HCT116 (cell line): ENCODE data around the gene N4BP3. TPM values are rescaled to one million over a fixed set of nuclear protein-coding genes. Genes with fewer than 3 reads are reported as not detected.

ENCODE experiments used
- ATAC-seq: fragments of 200-7000 bp; cut with Tn5 transposase; 2 replicates; pipeline ENCODE4 v1.9.1; 2020; ENCODE audit warnings: mild to moderate bottlenecking, moderate library complexity
- BruUV-seq: library from RNA; stranded (reverse); fragments of 400-500 nt; replicated peaks from 2 replicates; lab custom pipeline; 2021; lab: Mats Ljungman, UMichigan
- CTCF ChIA-PET: fragments of 300-600 bp; sonication (Branson Sonifier 250); formaldehyde crosslinking; loops from one replicate; lab custom pipeline; 2021; ENCODE audit warnings: antibody characterized with exemption; lab: Charles Lee
- POLR2A ChIA-PET: fragments of 300-600, 350-600 bp; sonication (Branson Sonifier 250); formaldehyde crosslinking; loops from one replicate; lab custom pipeline; 2021; ENCODE audit warnings: antibody characterized with exemption; lab: Charles Lee
- RAD21 ChIA-PET, 2 experiments: fragments of 300-600 bp; sonication (Branson Sonifier 250); formaldehyde crosslinking; loops; one replicate each; lab custom pipeline; 2023; ENCODE audit warnings: low total read pairs in 2 of 2; ENCODE audit not compliant: uncharacterized antibody in 2 of 2, unreplicated experiment in 2 of 2, low non-redundant PET in 1 of 2; lab: Charles Lee
- DNase-seq: peaks from one replicate; pipeline ENCODE4 v3.0.0-alpha.2; 2010; ENCODE audit warnings: low read depth, low spot score
- H2AFZ ChIP-seq: fragments of 200-600 bp; shearing (Covaris generic), sonication (generic); 2 replicates; pipeline ENCODE4 v1.6.1; 2017; ENCODE audit warnings: low read depth, mixed run types, mixed read lengths, antibody characterized with exemption, low read length; ENCODE audit not compliant: poor library complexity, severe bottlenecking
- H3K27ac ChIP-seq: 2 replicates; pipeline ENCODE4 v1.5.1; 2012; ENCODE audit warnings: low read depth, low read length
- H3K27me3 ChIP-seq: fragments of 200-600 bp; sonication (generic); 2 replicates; pipeline ENCODE4 v1.6.1; 2016; ENCODE audit warnings: mixed run types, low read length, mixed read lengths; ENCODE audit not compliant: insufficient read depth
- H3K36me3 ChIP-seq, 2 experiments: fragments of 200-500 bp in 1 of 2; fragments of 200-600 bp in 1 of 2; sonication (Bioruptor generic) in 1 of 2; sonication (generic) in 1 of 2; 2 replicates each; pipeline versions ENCODE4 v1.5.1 to v1.6.1; 2014 to 2016; ENCODE audit warnings: low read length in 2 of 2, inconsistent platforms in 1 of 2, mixed read lengths in 1 of 2, mixed run types in 1 of 2; ENCODE audit not compliant: insufficient read depth in 2 of 2, control insufficient read depth in 1 of 2
- H3K4me1 ChIP-seq, 2 experiments: fragments of 200-600 bp in 1 of 2; sonication (generic) in 1 of 2; 2 replicates each; pipeline versions ENCODE4 v1.5.1 to v1.6.1; 2012 to 2017; ENCODE audit warnings: low read length in 2 of 2, inconsistent platforms in 1 of 2, mild to moderate bottlenecking in 1 of 2, mixed read lengths in 1 of 2, mixed run types in 1 of 2, moderate library complexity in 1 of 2; ENCODE audit not compliant: insufficient read depth in 2 of 2, control insufficient read depth in 1 of 2
- H3K4me2 ChIP-seq: fragments of 200-600 bp; sonication (generic); 2 replicates; pipeline ENCODE4 v1.6.1; 2017; ENCODE audit warnings: mixed run types, low read length, mixed read lengths
- H3K4me3 ChIP-seq, 2 experiments: fragments of 200-600 bp in 1 of 2; sonication (generic) in 1 of 2; replicated peaks in 1 of 2; 2 replicates each; pipeline ENCODE4 v1.5.1; 2011 to 2016; ENCODE audit warnings: low read length in 2 of 2, control low read depth in 1 of 2, low read depth in 1 of 2, mild to moderate bottlenecking in 1 of 2, mixed read lengths in 1 of 2, mixed run types in 1 of 2
- H3K79me2 ChIP-seq: fragments of 200-600 bp; sonication (generic); 2 replicates; pipeline ENCODE4 v1.6.1; 2017; ENCODE audit warnings: mild to moderate bottlenecking, mixed run types, low read length, moderate library complexity, mixed read lengths; ENCODE audit not compliant: insufficient read depth
- H3K9ac ChIP-seq: fragments of 200-600 bp; sonication (generic); 2 replicates; pipeline ENCODE4 v1.6.1; 2016; ENCODE audit warnings: low read length, mixed read lengths
- H3K9me2 ChIP-seq: fragments of 200-600 bp; sonication (generic), shearing (Covaris generic); 2 replicates; pipeline ENCODE4 v1.6.1; 2017; ENCODE audit warnings: mixed run types, mild to moderate bottlenecking, moderate library complexity; ENCODE audit not compliant: insufficient read depth
- H3K9me3 ChIP-seq, 2 experiments: fragments of 200-500 bp in 1 of 2; fragments of 200-600 bp in 1 of 2; sonication (Bioruptor generic) in 1 of 2; sonication (generic) in 1 of 2; 2 replicates each; pipeline ENCODE4 v1.6.1; 2014 to 2017; ENCODE audit warnings: low read length in 2 of 2, mixed read lengths in 2 of 2, inconsistent platforms in 1 of 2, low read depth in 1 of 2, mild to moderate bottlenecking in 1 of 2, mixed run types in 1 of 2, moderate library complexity in 1 of 2; ENCODE audit not compliant: control insufficient read depth in 1 of 2, insufficient read depth in 1 of 2
- H4K20me1 ChIP-seq: fragments of 200-600 bp; sonication (generic), shearing (Covaris generic); 2 replicates; pipeline ENCODE4 v1.6.1; 2017; ENCODE audit warnings: mixed run types, mild to moderate bottlenecking, moderate library complexity; ENCODE audit not compliant: insufficient read depth
- CBX3 ChIP-seq: IDR thresholded peaks from 2 replicates; pipeline ENCODE4 v1.6.1; 2012; ENCODE audit warnings: low read depth
- CEBPB ChIP-seq: IDR thresholded peaks from 2 replicates; pipeline ENCODE4 v1.6.1; 2012; ENCODE audit warnings: low read depth
- ELF1 ChIP-seq: IDR thresholded peaks from 2 replicates; pipeline ENCODE4 v1.6.1; 2012; ENCODE audit warnings: low read depth, borderline replicate concordance
- EZH2phosphoT487 ChIP-seq: fragments of 200-600 bp; IDR thresholded peaks from 2 replicates; pipeline ENCODE4 v1.6.1; 2018; ENCODE audit warnings: antibody characterized with exemption, borderline replicate concordance
- JUND ChIP-seq: IDR thresholded peaks from 2 replicates; pipeline ENCODE4 v1.6.1; 2012
- MAX ChIP-seq: IDR thresholded peaks from 2 replicates; pipeline ENCODE4 v1.6.1; 2012
- SIN3A ChIP-seq: IDR thresholded peaks from 2 replicates; pipeline ENCODE4 v1.6.1; 2012; ENCODE audit warnings: low read depth
- SP1 ChIP-seq: IDR thresholded peaks from 2 replicates; pipeline ENCODE4 v1.6.1; 2012; ENCODE audit warnings: low read depth
- SRF ChIP-seq: IDR thresholded peaks from 2 replicates; pipeline ENCODE4 v1.6.1; 2012; ENCODE audit warnings: low read depth
- TCF7L2 ChIP-seq: IDR thresholded peaks from 2 replicates; pipeline ENCODE4 v1.7.0; 2011; ENCODE audit warnings: borderline replicate concordance, inconsistent platforms; ENCODE audit not compliant: insufficient read depth, insufficient read length; ENCODE audit errors: extremely low read depth
- ZBTB33 ChIP-seq: IDR thresholded peaks from 2 replicates; pipeline ENCODE4 v1.6.1; 2011; ENCODE audit warnings: mild to moderate bottlenecking, low read length, moderate library complexity; ENCODE audit not compliant: insufficient replicate concordance; ENCODE audit errors: extremely low read depth
- intact Hi-C: fragments of 100-400 bp; cut with micrococcal nuclease; formaldehyde crosslinking; loops from 2 replicates; pipeline ENCODE4 v1.10.0; 2022
- total RNA-seq: library from RNA; stranded (reverse); gene quantifications from one replicate; pipeline ENCODE4 v1.2.1, GENCODE V29; 2021; ENCODE audit not compliant: unreplicated experiment

Gene N4BP3
- total RNA-seq, 1 experiment from 2014 or later, result 5.2 TPM

GRCh38 chr5:178153530-178154340 is 40.4 kb downstream of the N4BP3 start, which contains the start of gene NHP2 (continued):
- TF ChIP-seq ZBTB33, result peak; percentile 85
- TF ChIP-seq JUND, result no peak
- TF ChIP-seq MAX, result peak; percentile 98

GRCh38 chr5:178155065-178155464 is 41.7 kb downstream of the N4BP3 start:
- H3K4me3 ChIP-seq, result no peak overlapping the region
- no peaks in the 10 kb centered on the region for H3K9me2 ChIP-seq
- no TSS peak for BruUV-seq
- no peaks in the 10 kb centered on the region for H3K9me3 ChIP-seq
- H3K4me2 ChIP-seq, result 0 out of 2 replicates have a peak overlapping the region, but pooled peaks have one; percentile 78
- H3K36me3 ChIP-seq, result peaks cover 2 to 16% of the 10 kb centered on the region in 2 experiments; a peak in 2 of 4 replicates
- peaks cover 14 to 21% of the 10 kb centered on the region in 2 experiments; a peak in 3 of 4 replicates for H3K4me1 ChIP-seq
- no peak overlapping the region for H3K27ac ChIP-seq
- H4K20me1 ChIP-seq, result no peaks in the 10 kb centered on the region
- no peaks in the 10 kb centered on the region for H3K27me3 ChIP-seq
- no peak overlapping the region for H2AFZ ChIP-seq
- peaks cover 33% of the 10 kb centered on the region for H3K79me2 ChIP-seq
- intact Hi-C loops, result no loop called here
- no peak overlapping the region for H3K9ac ChIP-seq
- ChIA-PET RAD21 (no interaction called here), POLR2A (no interaction called here), CTCF (interaction anchor here (1.1 kb wide), 1 partner anchor 80 kb away, joined by 4 read pairs; no protein-coding TSS in a partner anchor)
- no peak for ATAC-seq
- TF ChIP-seq EZH2phosphoT487 (no peak), SRF (no peak), SP1 (no peak), ELF1 (no peak), CBX3 (no peak), SIN3A (no peak), TCF7L2 (no peak), CEBPB (no peak)
- no peak for DNase-seq
